Stimulated activated CD4-positive, alpha-beta T cell treated with anti-CD3 and anti-CD28 coated beads, Interleukin-4, amount 100 ng/mL, for 24 hours (primary cell): ENCODE data around the gene WDR81.
"Not testable (repeated sequence)": the region's sequence is repeated elsewhere in the genome, so short reads cannot be mapped to it uniquely, and the experiment has no call there.

Experiments used
- DNase-seq: peaks from one replicate; pipeline ENCODE4 v3.0.0-alpha.2; 2020

Gene WDR81

DNA sequence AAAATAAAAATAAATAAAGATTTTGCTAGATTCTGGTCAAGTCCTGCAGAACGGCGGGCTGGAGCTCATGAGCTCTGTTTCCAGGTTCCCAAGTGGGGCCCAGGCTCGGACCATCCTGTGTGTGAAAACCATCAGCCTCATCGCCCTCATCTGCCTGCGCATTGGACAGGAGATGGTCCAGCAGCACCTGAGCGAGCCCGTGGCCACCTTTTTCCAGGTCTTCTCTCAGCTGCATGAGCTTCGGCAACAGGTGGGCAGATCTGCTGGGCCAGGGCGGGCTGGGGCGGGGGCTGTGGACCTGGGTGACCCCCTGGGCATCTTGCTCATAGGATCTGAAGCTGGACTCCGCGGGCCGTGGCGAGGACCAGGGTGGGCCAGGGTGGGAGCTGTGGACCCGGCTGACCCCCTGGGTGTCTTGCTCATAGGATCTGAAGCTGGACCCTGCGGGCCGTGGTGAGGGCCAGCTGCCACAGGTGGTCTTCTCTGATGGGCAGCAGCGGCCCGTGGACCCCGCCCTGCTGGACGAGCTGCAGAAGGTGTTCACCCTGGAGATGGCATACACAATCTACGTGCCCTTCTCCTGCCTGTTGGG lies 7.8 kb downstream of the WDR81 start:
- no peak for DNase-seq

GRCh38 chr17:1732833-1733321 lies 8.4 kb downstream of the WDR81 start:
- DNase-seq, result no peak

DNA sequence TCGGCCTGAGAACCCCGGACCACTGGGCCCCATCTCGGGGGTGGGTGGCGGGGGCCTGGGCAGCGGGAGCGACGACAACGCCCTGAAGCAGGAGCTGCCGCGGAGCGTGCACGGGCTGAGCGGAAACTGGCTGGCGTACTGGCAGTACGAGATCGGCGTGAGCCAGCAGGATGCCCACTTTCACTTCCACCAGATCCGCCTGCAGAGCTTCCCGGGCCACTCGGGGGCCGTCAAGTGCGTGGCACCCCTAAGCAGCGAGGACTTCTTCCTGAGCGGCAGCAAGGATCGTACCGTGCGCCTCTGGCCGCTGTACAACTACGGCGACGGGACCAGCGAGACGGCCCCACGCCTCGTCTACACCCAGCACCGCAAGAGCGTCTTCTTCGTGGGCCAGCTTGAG lies 9.3 kb downstream of the WDR81 start:
- no peak for DNase-seq

GRCh38 chr17:1735418-1735817 lies 10.9 kb downstream of the WDR81 start:
- DNase-seq, result no peak

GRCh38 chr17:1735834-1736347 lies 11.4 kb downstream of the WDR81 start:
- no peak for DNase-seq

GRCh38 chr17:1736348-1737281 lies 12.1 kb downstream of the WDR81 start:
- peak; percentile 69 for DNase-seq

DNA sequence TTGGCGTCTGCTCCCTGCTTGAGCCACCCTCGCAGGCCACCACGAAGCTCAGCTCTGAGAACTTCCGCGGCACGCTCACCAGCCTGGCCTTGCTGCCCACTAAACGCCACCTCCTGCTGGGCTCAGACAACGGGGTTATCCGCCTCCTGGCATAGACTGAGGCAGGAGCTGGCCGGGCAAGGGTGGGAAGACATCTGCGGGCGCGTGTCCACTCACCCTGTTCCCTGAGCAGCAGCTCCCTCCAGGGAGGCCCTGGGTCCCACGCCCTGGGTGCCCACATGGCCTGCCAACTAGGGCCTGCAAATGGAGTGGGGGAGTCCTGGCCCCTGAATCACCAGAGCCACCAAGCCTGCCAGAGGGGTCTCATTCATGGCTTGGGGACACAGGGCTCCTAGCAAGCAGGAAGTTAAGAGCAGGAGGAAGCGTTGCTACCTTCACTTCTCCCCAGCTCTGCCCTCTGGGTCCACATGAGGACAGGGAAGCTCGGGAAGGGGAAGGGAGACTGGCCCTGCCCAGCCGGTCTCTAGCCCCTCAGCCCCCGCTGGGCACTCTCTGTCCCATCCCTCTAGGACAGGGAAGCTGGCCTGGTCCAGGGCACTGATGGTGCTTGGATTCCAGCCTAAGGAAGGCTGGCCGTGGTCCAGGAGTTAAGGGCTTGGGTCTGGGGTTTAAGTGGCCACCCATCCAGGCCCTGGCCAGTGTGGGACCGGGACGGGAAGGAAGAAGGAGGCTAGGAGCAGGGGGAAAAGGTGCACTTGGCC lies 13.2 kb downstream of the WDR81 start:
- no peak for DNase-seq

DNA sequence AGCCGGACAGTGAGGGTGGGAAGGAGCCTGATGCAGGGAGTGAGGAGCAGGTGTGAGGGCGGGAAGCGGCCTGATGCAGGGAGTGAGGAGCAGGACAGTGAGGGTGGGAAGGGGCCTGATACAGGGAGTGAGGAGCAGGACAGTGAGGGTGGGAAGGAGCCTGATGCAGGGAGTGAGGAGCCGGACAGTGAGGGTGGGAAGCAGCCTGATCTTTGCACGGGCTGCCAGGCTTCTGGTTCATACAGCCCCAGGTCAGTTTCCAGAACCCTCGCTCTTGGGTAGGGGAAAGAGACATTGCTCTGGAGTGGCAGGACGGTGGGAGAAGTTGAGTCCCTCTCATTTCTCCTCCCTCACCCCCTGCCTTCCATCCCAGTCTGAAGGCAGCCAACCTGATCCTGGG lies 17.4 kb downstream of the WDR81 start:
- not testable (repeated sequence) for DNase-seq

- no peak for DNase-seq
Observed at GRCh38 chr17:1742371-1743087, 18.0 kb downstream of the WDR81 start, which contains the start of gene SERPINF2. Gene SERPINF2, plus strand, starts transcription at chr17:1742871. Its CDS starts 2,125 bp downstream, at chr17:1744996.

DNA sequence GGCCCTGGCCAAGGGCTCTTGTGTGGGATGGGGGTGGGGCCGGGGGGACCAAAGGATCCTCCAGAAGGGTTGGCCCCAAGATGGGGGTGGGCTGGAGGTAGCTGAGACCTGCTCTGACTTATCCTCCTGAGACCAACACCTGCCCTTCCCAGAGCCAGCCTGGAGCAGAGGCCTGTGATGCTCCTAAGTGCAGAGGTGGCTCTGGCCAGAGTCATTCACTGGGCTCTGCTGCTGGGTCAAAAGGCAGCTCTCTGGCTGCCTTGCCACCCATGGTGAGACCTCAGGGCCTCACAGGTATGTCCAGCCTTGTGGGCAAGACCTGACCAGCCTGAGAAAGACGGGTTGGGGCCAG lies 18.6 kb downstream of the WDR81 start:
- DNase-seq, result no peak

DNA sequence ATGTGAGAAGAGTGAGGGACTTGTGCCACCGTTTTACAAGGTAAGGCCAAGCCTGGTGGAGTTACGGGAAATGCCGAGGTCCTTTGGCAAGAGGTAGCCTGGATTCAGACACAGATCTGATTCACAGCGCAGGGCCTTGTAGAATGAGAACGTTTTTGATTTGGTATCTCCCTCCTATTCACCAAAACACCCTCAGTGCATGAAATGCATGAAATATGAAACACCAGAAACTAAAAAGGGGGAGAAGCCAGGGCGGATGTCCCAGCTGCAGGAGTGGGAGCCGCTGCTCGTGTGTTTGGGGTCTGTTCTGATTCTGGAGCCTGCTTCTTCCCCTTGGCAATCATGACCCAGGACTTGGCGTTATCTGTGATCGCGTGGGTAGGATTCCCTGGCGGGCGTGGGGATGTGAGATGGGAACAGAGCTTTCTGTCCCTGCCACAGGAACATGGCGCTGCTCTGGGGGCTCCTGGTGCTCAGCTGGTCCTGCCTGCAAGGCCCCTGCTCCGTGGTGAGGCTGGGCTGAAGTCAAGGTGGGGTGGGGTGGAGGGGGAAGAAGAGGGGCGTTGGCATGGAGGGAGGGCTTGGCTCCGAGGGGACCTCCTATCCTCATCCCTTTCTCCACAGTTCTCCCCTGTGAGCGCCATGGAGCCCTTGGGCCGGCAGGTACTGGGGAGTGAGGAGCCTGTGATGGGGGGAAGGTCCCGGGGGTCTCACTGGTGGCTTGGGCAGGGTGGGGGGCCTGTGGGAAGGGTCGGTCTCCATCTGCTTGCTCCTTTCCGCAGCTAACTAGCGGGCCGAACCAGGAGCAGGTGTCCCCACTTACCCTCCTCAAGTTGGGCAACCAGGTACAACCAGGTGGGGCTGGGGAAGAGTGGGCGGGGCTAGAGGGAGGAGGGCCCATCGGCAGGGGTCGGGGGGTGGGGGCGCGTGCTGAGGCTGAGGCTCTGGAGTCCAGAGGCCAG lies 20.3 kb downstream of the WDR81 start:
- no peak for DNase-seq

DNA sequence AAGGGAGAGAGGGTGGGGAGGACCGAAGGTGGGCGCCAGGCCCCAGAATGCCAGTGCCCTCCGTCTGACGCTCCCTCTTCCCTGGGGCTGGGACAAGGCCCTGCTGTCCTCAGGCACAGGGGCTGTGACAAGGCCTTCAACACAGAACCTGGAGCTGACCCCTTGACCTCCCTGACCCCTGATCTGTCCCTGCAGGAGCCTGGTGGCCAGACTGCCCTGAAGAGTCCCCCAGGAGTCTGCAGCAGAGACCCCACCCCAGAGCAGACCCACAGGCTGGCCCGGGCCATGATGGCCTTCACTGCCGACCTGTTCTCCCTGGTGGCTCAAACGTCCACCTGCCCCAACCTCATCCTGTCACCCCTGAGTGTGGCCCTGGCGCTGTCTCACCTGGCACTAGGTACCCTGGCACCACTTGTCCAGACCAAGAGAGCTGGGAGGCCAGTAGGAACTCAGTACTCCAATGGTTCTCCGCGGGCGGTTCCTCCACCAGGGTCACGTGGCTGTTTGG lies 21.1 kb downstream of the WDR81 start:
- no peak for DNase-seq

DNA sequence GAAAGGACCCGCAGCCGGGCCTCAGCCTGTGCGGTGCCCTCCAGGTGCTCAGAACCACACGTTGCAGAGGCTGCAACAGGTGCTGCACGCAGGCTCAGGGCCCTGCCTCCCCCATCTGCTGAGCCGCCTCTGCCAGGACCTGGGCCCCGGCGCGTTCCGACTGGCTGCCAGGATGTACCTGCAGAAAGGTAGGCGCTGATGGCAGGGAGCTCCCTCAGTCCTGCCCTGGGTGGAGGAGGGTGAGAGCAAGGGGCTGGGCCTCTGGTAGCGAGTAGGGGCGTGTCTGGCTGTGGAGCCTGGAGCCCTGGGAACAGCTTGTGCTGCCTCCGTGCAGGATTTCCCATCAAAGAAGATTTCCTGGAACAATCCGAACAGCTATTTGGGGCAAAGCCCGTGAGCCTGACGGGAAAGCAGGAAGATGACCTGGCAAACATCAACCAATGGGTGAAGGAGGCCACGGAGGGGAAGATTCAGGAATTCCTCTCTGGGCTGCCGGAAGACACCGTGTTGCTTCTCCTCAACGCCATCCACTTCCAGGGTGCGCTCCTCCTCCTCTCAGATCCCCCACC lies 22.6 kb downstream of the WDR81 start:
- no peak for DNase-seq

DNA sequence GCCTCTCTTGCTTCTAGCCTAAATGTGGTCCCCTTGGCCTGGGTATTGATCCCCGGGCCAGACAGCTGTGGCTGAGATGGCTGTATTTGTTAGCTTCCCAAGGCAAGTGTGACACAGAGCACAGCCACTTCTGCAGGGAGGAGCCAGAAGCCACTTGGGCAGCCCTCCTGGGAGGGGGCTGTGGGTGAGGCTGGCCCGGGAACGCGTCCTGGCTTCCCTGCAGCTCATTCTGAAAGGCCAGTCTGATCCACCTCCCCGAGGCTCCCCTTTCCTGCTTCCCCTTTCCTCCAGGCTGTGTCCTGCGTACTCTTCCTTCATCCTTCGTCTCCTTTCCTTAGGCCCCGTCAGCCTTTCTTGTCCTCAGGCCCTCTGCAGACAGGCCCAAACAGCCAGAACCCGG lies 26.1 kb downstream of the WDR81 start:
- no peak for DNase-seq

GRCh38 chr17:1752425-1753262 lies 28.1 kb downstream of the WDR81 start:
- DNase-seq, result no peak

- DNase-seq, result no peak
Observed at GRCh38 chr17:1753767-1754429, 29.4 kb downstream of the WDR81 start.

DNA sequence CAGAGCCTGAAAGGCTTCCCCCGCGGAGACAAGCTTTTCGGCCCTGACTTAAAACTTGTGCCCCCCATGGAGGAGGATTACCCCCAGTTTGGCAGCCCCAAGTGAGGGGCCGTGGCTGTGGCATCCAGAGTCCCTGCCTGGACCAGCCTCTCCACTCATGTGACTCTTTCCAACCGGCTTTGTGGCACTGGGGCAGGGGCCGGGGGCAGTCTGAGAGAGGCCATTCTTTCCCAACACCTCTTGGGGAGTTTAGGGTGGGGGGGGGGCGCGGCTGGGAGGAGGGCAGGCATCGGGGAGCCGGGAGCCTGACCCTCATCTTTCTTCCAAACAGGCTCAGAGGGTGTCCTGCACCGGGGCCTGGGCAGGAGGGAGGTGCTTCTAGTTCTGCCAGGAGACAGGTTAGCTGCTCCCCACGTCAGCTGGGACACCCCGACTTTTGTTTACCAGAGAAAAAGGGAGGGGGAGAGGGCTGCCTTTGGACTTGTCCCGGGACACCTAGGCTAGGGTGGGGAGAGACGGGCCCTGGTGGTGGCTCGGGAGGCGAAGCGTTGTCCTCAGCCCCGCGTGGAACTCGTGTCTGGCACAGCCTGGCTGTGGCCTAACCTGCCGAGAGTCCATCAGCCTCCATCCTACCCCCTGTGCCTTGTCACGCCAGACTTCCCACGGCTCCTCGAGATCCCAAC lies 30.1 kb downstream of the WDR81 start:
- no peak for DNase-seq

GRCh38 chr17:1755252-1755826 lies 30.8 kb downstream of the WDR81 start:
- DNase-seq, result no peak
